A172 (cell line): ENCODE data around the gene NDRG3. TPM values are rescaled to one million over a fixed set of nuclear protein-coding genes. Genes with fewer than 3 reads are reported as not detected.

Experiments
- DNase-seq: peaks from one replicate; pipeline ENCODE4 v3.0.0-alpha.2; 2015; ENCODE audit warnings: low spot score
- total RNA-seq: library from RNA; depleted of rRNA; stranded (reverse); fragments of >200 nt; shearing (Covaris generic); gene quantifications from 2 replicates; pipeline ENCODE4 v1.2.3, GENCODE V29; 2014; rRNA removed

Gene NDRG3
- total RNA-seq: 49.7 and 54.6 TPM in 2 replicates

DNA sequence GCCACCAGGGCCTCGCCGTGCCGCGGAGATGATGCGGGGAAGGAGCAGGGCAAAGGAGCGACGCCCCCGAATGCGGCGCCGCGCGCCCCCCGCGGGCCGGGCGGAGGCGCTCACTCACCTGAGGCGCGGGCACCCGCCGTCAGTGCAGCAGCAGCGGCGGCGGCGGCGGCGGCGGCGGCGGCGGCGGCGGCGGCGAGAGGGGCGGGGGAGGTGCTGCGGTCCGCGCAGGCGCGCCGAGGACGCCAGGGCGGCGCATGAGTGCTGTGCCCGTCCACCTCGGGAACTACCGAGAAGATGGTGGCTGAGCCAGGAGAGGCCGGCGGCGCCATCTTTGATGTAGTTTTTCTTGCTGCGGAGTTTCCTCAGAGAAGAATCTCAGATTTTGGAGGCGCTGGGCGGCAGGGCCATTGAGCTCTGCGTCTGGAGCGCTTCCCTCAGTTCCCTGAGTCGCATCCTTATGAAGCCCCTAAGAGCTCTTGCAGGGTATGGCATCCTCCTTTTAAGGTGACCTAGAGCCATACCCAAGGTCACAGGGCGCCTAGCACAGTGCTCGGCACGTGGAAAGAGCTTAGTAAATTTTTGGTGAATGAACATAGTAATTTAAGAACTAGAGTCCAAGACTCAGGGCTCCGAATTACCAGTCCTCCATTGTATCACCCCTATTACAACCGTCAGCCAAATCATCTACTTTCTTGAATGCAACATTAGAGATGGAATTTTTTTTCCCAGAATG, at the start of gene NDRG3:
NDRG3 (minus strand) TSS at position 164 of the 733 bp plus-strand sequence. CDS start 24,355 bp downstream, outside the sequence.
- peak; percentile 93 for DNase-seq

DNA sequence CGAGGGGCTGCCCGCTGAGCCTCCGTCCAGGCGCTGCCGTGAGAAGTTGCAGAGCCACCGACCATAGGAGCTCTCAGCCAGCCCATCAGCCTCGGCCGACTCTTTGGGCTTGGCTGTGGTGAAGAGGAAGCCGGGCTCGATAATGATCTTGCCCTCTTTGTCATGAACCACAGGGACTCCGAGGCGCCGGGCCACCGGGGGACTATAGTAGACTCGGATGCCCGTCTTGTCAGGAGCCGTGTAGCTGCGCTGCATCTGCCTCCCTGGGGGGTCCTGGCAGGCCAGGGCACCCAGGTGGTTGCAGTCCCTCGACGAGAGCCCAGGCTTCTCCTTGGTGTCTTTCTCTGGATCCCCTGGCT, 48.2 kb upstream of the NDRG3 start:
- DNase-seq: no peak

DNA sequence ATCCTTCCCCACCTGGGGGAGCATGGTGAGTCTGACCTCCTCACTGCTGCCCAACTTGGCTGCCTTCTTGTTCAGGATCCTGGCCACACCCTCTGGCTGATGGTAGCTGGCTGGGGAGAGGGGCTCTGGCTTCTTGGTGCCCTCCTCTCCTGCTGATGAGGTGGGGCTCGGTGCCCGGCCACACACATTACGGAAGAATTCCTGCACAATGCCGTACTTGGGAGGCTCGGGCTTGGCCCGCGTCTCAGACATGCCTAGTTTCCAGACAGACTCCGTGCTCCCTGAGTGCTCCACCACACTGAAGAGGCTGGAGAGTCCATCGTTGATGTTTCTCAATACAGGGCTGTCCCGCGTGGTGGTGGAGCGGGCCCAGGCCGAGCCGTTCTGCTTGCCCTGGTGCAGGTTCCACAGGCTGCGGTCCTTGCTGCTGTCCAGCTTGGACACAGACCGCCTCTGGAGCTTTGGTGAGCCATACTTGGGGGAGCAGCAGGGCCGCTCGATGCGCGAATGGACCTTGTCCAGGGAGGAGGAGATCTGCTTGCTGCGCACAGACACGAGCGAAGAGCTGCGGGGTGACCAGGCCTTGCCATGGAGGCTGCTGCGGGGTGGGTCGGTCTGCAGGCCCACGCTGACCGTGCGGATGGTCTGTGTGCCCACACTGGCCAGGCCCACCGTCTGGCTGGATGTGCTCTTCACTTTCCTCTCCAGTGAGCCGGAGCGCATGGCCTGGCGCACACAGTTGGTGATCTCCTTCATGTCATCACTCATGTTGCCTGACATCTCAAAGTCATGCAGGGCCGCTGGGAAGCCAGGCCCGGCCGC, 47.6 kb upstream of the NDRG3 start:
- no peak for DNase-seq

DNA sequence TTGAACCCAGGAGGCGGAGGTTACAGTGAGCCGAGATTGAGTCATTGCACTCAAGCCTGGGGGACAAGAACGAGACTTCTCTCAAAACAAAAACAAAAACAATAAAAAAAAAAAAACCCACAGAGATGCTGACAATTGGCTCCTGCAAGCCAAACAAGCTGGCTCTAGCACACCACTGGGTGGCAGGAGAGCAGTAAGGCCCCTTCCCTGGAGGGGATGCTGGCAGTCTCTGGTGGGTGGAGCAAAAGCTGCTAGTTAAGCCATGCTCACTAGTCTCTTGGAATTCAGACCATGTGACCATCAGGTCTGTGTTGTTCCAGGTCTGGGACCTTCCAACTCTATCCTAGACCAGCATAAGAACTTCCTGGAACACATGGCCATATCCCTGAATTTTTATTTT, 46.5 kb upstream of the NDRG3 start:
- peak; percentile 89 for DNase-seq

DNA sequence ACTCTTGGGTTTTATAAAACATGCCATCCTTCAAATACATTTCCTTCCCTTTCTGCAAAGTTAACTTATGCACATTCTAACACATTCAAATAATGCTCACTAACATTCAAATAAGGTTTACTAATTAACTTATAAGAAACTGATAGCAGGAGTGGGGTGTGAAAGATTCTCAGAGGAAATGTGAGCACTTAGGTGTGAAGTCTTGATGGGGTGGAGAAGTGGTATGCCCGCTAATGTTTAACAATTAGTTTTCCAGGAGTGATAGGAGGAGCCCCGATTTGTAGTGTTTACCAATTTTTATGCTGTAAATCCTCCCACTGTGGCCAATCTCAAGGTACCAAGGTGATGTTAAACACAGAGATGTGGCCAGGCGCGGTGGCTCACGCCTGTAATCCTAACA, 46.0 kb upstream of the NDRG3 start:
- no peak for DNase-seq

DNA sequence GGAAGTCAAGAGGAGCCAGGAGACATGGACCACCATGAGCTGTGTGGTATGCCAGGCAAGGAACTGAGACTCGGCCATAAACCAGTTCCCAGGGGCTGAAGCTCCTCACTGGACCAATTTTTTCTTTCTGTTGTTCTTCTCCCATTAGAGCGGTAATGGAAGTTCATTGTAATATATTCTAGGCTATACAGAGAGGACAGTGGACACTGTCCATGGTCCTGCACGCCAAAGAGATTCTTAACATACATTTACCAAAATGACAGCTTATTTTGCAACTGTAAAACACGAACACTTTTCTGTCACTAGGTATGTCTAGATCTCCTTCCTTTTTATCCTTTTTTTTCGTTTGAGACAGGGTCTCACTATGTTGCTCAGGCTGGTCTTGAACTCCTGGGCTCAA, 40.8 kb upstream of the NDRG3 start:
- no peak for DNase-seq

DNA sequence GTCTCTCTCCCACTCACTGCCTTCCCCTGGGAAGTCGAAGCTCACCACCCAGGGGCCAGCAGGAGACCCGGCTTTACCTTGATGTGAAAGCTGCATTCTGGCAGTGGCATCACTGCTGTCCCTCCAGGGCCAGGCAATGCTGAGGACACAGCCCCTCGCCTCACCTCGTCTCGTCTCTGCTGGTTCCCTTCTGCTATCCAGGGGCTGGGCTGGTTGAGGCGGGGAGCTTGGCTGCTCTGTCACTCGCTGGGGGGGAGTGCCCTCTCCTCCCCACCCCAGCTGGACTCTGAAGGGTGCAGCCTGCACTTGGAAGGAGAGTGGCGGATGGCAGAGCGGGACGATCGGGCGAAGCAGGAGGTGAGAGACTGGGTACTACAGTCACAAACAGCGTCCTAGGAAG, 40.4 kb upstream of the NDRG3 start:
- no peak for DNase-seq

DNA sequence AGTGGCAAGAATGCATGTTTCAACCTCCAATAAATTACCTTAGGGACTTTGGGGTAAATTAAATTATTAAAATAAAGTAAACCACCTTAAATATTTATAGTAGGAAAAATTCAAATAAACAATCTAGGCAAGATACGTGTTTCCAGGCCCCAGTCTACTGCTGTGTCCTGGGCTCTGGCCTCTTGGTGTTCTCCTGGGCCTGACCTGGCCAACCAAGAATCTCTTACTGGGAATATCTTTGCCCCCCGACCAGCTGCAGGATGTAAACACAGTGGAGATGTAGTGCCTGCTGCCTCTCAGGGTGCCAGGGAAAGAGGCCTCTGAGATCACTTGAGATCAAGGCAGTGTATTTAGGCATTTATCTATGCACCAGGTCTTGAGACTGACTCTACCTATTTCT, 39.4 kb upstream of the NDRG3 start:
- no peak for DNase-seq

DNA sequence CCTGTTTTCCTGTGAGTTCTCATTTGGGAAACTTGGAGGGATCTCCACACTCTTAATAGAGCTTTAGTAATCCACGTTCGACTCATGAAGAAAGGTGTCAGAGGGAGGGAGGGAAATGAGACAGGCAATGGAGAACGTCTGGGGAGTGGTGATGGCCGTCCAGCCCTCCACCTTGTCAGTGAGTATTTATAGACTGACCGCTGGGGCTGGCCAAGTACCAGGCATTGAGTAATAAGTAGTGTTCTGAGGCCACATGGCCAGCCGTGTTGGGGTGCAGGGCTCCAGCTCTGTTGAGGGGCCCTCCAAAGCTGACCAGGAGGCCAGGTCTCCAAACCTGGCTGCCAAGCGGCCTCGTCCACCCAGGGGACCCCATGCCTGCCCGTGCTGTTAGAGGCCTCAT, 39.0 kb upstream of the NDRG3 start:
- no peak for DNase-seq

DNA sequence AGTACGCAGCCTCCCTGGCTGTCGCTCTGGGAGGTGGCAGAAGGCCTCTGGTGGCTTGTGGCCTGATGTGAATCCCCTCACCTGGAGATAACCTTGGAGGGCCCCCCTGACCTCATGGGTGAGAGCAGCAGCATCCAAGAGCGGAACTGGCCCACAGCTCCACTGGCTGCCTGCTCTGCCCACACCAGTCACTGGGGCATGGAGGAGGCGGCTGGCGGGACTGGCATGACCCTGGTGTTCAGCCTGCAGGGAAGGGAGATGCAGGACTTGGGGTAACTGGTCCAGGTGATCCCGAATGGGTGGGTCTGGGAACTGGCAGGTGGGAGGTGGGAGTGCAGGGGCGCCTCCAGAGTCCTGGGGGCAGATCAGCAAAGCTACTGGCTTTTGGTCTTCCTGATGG, 38.2 kb upstream of the NDRG3 start:
- no peak for DNase-seq

DNA sequence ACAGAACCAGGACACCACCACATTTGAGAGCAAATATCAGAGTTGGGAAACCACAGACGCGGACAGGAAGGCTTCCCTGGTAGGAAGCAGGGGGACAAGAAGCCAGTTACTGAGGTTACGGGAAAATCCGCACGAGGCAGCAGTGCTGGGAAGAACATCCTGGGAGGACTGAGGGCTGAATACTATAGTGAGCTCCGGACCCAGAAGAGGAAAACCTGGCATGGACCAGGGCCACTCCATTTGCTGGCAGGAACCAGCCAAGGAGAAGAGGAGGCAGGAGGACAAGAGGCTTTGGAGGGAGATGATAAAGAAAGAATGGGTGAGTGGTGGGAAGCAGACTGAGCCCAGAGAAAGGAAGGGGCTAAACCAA, 33.8 kb upstream of the NDRG3 start:
- no peak for DNase-seq

DNA sequence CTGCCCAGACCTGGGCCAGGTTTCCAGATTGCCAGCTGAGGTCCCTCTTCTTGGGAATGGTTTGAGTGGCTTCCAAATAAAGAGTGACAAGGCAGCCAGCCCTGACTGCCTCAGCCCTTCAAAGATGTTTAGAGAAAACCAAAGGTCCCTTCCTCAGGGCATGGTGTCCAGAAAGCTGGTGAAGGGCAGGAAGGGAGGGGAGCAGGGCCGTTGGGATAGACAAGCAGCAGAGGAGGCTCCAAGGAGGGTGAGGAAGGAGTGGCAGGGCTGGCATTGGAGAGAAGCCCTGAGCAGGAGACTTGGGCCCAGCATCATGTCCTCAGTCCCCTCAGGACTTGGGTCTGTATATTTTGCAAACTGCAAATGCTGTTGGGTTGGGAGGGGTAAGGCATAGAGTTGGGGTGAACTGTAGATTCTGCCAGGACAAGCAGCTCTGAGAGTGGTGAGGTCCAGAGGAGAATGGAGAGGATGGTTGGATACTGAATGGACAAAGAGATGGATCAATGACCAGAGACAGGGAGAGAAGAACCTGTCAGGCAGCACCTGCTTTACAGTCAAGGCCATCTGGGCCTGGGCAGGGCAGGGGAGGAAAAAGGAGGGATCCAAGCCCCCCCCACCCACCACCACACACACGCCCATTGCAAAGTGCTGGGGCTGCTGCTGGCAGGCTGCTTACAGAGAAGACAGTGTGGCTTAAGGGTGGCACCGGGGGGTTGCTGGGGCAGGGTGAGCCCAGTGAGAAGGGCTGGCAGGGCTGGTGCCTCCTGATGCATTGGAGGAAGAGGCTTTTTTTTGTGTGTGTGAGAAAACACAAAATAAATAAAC, 33.2 kb upstream of the NDRG3 start:
- no peak for DNase-seq

DNA sequence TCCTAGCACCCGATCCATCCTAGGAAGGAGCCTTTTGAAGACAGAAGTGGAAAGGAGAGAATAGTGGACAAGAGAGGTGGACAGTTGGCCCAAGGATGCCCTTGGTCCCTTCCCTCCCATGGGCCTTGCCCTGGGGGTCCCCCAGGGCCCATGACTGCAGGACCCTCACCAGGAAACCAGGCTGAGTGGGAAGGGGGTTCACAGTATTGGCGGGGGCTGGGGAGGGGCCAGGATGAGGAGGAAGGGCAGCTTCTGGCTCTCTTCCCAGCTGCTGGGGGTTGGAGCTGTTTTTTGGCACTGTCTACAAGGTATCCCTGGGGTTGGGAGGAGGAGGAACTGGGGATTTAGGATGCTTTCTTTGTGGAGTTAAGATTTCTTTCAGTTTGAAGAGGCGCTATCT, 31.7 kb upstream of the NDRG3 start:
- DNase-seq: no peak

DNA sequence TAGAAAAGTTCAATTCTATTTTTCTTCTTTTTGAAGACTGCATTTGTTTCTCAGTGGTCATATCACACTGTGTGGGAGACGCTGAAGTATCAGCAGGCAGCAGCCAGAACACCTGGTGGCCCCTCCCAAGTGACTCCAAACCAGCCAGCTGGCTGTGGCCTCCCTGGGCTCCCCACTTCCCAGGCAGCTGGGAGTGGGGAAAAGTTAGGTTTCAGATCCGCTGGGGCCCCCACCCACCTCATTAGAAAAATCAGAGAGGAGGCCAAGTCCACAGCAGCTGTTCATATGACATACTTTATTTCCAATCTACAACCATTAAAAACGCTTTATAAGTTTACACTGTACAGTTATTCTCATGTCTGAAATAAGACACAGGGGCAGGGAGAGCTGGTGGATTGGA, 31.3 kb upstream of the NDRG3 start:
- DNase-seq: no peak

DNA sequence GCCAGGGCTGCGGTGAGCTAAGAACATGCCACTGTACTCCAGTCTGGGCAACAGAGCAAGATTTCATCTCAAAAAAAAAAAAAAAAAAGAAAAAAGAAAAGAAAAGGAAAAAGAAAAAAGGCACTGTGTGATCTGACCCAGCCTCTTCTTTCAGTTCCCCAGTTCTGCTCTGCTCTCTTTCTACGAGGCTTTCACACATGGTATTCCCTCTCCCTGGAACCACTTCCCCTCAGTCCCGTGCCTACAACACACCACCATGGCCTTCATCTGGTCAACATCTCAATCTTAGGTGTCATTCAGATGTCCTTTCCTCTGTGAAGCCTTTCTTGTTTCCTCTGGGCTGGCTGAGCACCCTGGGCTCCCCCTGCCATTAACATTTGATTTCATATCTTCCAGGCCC, 29.9 kb upstream of the NDRG3 start:
- DNase-seq: no peak

DNA sequence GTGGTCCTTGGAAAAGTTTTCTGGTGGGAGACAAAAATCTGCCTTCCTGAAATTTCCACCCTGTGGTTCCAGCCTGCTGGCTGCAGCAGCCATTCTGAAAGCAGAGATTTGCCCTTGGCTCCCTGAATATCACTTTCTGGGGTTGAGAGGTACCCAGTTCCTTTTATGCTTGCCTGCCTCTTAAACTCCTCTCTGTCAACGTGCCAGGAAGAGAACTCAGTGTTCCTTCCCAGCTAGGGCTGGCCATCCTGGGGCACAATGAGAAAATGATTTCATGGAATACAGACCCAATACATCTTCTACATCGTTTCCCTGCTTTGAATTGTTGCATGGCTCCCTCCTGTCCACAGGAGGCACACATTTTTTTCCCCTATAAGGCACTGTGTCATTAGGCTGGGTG, 29.3 kb upstream of the NDRG3 start:
- no peak for DNase-seq

DNA sequence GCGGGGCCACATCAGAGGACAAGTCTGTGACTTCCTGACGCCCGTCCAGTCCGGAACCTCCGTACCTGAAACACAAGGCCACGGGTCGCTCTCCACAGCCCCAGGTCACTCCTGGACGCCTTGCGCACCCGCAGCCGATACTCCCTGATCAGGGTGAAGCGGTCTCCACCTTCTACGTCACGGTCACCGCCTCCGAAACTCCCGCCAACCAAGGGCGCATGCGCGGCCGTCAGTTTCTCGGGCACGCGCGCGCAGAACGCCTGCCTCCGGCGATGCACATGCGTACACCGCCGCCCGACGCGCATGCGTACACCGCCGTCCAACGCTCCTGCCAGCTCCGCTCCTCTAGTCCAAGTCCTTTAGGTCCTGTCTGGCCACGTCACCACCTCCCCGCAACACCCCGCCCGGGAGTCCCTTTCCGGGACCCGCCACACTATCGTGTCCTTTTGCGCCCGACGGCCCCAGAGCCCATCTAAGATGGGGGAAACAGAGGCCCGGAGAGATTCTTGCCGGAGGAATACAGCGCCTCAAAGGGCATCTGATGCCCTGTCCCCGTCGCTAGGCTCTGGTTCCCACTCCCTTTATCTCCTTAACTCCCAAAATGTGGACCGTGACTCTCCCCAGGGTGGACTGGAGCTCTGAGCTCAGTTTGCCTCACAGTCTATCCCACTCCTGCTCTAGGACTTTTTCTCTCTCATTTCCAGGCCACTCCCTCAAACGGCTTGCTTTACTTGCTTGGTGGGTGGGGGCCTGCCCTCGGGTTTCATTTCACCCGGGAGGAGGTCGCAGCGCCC, 27.9 kb upstream of the NDRG3 start, which contains the start of gene DSN1:
DSN1 (minus strand) TSS at position 167 of the 794 bp plus-strand sequence. CDS start 2,305 bp downstream, outside the sequence.
- DNase-seq: peak; percentile 94

DNA sequence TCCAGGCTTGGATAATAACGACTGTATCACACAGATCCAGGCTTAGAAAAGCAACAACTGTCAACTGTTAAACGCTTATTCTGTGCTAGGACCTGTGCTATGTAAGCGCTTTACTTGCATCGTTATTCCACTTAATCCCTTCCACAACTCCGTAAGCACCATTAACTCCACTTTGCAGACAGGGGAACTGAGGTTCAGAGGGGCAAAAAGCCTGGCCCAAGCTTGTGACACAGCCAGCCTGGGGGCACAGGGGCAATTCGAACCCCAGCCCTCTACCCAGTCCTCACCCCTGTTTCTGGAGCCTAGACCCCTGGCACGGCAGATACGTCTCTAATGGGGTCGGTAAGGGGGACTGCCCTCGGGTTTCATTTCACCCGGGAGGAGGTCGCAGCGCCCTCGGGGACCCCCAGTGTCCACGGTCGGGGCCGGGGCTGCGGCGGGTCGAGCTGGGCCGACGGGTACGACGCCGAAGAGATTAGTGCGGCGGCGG, 27.3 kb upstream of the NDRG3 start:
- no peak for DNase-seq

DNA sequence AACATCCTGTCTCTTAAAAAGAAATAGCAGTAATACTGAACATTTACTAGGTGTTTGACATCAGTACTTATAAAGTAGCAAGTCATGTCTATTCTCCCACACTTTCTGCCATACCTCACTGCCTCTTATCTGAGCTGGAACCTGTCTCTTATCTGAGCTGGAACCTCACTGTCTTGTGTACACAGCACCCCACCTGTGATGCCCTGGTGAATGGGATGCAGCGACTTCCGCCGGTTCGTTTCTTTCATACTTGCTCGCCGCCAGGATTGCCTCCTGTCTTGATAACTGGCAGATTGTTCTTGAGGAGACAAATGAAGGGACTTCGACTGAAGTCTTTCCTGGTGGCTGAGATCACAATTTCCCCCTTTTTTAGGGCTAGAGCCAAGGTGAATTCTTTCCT, 24.8 kb upstream of the NDRG3 start:
- no peak for DNase-seq

DNA sequence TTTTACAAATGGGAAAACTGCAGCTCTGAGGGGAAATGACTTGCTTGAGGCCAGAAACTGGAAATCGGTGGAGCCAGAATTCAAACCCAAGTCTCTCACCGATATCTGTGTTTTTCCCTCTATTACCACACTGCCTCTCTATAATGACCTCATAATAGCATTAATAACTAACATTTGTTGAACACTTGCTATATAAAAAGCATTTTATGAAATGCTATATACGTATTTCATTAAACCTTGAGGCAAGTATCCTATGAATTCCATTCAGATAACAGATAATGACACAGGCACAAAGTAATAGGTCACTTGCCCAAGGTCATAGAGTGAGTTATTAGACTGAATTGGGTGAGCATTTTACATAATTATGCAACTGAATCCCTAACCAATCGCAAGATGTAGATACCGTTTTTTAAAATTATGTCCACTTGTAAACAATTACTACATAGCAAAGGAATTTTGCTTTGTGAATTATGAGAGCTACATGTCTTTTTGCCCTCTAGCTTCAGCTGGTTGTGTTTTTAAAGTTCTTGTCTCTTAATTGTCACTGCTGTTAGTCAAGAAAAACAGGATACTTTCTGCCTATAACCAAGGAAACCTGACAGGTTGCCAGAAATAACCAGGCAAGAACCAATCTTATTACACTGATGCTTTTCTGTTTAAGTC, 23.0 kb upstream of the NDRG3 start:
- DNase-seq: no peak

DNA sequence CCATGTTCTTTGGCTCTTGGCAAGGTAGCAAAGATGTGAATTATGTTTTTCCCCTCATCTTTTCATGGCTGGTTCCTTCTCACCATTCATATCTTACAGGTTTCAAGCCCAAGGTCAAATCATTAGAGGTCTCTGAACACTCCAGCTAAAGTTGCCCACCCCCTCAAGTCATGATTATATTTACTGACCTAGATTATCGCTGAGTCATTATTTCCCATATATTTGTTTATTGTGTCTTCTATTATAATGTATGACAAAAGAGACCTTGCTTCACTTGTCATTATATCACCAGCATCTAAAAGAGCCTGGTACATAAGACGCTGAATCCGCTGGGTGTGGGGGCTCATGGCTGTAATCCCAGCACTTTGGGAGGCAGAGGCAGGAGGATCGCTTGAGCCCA, 15.2 kb upstream of the NDRG3 start:
- no peak for DNase-seq
